Middle frontal gyrus (tissue), 1 donor: Measurements from ENCODE around the gene PRKAR1B.
"Not testable (repeated sequence)": the region's sequence is repeated elsewhere in the genome, so short reads cannot be mapped to it uniquely, and the experiment has no call there.

Source experiments
- DNase-seq: peaks from one replicate; pipeline ENCODE4 v3.0.0-alpha.2; 2015; ENCODE audit warnings: low spot score; ENCODE audit errors: extremely low spot score

PRKAR1B gene

DNA sequence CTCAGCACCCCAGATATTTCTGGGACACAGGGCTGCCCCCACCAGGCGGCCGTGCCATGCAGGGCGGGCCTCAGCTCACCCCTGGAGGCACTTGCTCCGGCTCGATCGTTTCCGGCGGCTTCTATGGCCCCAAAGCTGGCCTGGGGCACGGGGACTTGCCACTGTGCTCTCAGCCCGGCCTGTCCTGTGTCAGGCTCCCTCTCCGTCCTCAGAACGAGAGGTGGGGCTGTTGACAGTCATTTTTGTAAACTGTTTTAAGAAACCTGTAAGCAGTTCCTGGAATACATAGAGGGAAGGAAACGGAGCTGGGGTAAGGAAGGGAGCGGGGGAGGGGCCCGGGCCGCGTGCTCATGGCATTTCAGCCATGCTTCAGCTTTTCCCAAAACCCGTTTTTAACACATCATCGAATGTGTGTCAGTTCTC, 30.7 kb upstream of the PRKAR1B start:
- no peak for DNase-seq

GRCh38 chr7:756928-757560, 30.0 kb upstream of the PRKAR1B start:
- DNase-seq = no peak

GRCh38 chr7:756231-756927, 29.3 kb upstream of the PRKAR1B start:
- DNase-seq = no peak

GRCh38 chr7:755413-755805, 28.3 kb upstream of the PRKAR1B start:
- DNase-seq = no peak

GRCh38 chr7:754531-755412, 27.7 kb upstream of the PRKAR1B start:
- DNase-seq = no peak

- no peak for DNase-seq
These were observed 26.1 kb upstream of the PRKAR1B start for GRCh38 chr7:753190-753589.

DNA sequence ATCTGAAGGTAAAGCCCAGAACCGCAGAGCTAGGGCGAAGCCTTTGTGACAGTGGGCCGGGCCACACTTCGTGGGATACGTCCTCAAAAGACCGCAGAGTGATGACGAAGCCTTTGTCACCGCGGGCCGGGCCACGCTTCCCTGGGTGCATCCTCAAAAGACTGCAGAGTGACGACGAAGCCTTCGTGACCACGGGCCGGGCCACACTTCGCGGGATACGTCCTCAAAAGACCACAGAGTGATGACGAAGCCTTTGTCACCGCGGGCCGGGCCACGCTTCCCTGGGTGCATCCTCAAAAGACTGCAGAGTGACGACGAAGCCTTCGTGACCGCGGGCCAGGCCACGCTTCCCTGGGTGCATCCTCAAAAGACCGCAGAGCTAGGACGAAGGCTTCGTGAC, 25.2 kb upstream of the PRKAR1B start:
- not testable (repeated sequence) for DNase-seq

GRCh38 chr7:751826-752225, 24.7 kb upstream of the PRKAR1B start:
- no peak for DNase-seq

- no peak for DNase-seq
These were observed 23.2 kb upstream of the PRKAR1B start for GRCh38 chr7:750111-750905.

- DNase-seq = no peak
These were observed 22.1 kb upstream of the PRKAR1B start for GRCh38 chr7:749140-749551.

DNA sequence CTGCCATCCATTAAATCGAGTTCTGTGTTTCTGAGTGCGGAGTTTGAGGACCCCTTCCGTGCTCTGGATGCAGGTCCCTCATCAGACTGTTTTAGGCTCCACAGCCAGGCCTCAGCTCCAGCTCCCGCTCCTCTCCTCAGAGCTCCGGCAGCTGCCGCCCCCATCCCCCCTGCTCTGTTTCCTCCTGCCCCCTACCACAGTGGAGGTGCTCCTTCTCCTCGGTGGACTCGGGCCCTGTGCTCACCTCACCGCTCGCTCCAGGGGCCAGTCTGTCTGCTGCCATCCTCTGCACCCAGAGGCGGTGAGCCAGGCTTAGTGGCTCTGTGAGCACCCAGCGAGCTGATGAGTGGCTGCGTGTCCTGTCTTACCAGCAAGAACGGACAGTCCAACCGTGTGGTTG, 21.4 kb upstream of the PRKAR1B start:
- DNase-seq = no peak

DNA sequence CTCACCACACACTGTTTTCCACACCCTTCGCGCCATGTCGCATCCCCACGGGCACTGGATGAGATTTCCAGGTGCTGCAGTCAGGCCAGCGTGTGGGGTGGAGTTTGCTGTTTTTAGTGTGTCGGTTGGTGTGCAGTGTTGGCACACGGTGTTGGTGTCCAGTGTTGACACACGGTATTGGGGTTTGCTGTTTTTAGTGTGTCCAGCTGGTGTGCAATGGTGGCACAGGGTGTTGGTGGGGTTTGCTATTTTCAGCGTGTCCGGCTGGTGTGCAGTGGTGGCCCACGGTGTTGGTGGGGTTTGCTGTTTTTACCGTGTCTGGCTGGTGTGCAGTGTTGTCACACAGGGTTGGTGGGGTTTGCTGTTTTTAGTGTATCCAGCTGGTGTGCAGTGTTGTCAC, 20.1 kb upstream of the PRKAR1B start:
- DNase-seq = no peak

DNA sequence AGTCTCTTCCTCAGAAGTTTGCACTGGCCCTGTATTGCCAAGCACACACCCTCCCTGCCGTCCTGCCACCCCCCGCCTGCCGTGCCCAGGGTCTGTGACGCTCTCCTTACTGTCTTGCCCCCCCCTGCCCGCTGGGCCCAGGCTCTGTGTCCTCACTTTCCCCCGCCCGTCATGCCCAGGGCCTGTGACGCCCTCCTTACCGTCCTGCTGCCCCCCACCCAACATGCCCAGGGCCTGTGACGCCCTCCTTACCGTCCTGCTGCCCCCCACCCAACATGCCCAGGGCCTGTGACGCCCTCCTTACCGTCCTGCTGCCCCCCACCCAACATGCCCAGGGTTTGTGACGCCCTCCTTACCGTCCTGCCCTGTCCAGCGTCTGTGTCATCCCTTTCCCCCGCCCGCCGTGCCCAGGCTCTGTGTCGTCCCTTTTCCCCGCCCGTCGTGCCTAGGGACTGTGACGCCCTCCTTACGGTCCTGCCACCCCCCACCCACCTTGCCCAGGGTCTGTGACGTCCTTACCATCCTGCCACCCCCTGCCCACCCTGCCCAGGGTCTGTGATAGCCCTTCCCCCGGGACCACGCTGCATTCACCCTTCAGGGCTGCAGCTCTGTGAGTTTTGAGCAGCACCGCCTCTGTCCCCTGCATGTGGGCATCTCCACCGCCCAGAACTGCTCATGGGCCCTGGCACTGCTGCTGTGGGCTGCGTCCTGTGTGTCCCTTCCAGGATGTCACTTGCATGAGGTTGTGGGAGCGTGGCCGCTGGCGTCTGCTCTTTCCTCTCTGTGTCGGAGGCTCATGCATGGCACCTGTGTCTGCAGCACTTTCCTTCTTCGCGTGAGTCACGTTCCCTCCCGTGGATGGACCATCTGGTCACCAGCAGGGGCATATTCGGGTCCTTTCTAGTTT, 19.3 kb upstream of the PRKAR1B start:
- DNase-seq = no peak

GRCh38 chr7:745431-746154, 18.5 kb upstream of the PRKAR1B start:
- no peak for DNase-seq

GRCh38 chr7:744854-745430, 17.9 kb upstream of the PRKAR1B start:
- DNase-seq = no peak

DNA sequence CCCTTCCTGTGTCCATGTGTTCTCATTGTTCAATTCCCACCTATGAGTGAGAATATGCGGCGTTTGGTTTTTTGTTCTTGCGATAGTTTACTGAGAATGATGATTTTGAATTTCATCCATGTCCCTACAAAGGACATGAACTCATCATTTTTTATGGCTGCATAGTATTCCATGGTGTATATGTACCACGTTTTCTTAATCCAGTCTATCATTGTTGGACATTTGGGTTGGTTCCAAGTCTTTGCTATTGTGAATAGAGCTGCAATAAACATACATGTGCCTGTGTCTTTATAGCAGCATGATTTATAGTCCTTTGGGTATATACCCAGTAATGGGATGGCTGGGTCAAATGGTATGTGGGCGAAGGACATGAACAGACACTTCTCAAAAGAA, 17.0 kb upstream of the PRKAR1B start:
- not testable (repeated sequence) for DNase-seq

- not testable (repeated sequence) for DNase-seq
These were observed 16.5 kb upstream of the PRKAR1B start for GRCh38 chr7:743341-744127.

- DNase-seq = no peak
These were observed 15.7 kb upstream of the PRKAR1B start for GRCh38 chr7:742791-743190.

- DNase-seq = no peak
These were observed 14.8 kb upstream of the PRKAR1B start for GRCh38 chr7:741850-742249.
